GM12878 (cell line): Measurements from ENCODE around the gene CENPC. TPM values are rescaled to one million over a fixed set of nuclear protein-coding genes. Genes with fewer than 3 reads are reported as not detected.

ENCODE experiments used
- ATAC-seq: fragments of 200-7000 bp; cut with Tn5 transposase; 3 replicates; pipeline ENCODE4 v1.9.1; 2020; ENCODE audit warnings: mild to moderate bottlenecking, moderate library complexity
- BruUV-seq: library from RNA; stranded (reverse); fragments of 400-500 nt; replicated peaks from 2 replicates; lab custom pipeline; 2021; lab: Mats Ljungman, UMichigan
- CTCF ChIA-PET: fragments of 300-600 bp; sonication (Branson Sonifier 250); formaldehyde crosslinking; extraction: SDS; loops from one replicate; lab custom pipeline; 2021; ENCODE audit warnings: inconsistent platforms; lab: Yijun Ruan, JAX
- POLR2A ChIA-PET: fragments of 350-600 bp; formaldehyde crosslinking; extraction: SDS; loops from one replicate; lab custom pipeline; 2021; ENCODE audit warnings: inconsistent platforms; lab: Charles Lee
- RAD21 ChIA-PET: fragments of 300-600 bp; sonication (Branson Sonifier 250); formaldehyde crosslinking; loops from one replicate; lab custom pipeline; 2023; ENCODE audit warnings: antibody characterized with exemption; ENCODE audit not compliant: unreplicated experiment; lab: Charles Lee
- SMC1A ChIA-PET: fragments of 300-600 bp; sonication (Branson Sonifier 250); formaldehyde crosslinking; loops from one replicate; lab custom pipeline; 2023; ENCODE audit not compliant: unreplicated experiment, uncharacterized antibody; lab: Charles Lee
- DNase-seq: peaks from one replicate; pipeline ENCODE4 v3.0.0-alpha.2; 2011; ENCODE audit warnings: low read depth, low spot score
- FAIRE-seq: peaks from 3 replicates; lab custom pipeline; 2011; peaks lifted over from hg19 to GRCh38; lab: Jason Lieb, UNC
- H2AFZ ChIP-seq: 2 replicates; pipeline ENCODE4 v1.6.0; 2011; ENCODE audit warnings: low read depth, low read length, control low read depth; ENCODE audit not compliant: control insufficient read depth
- H3K27ac ChIP-seq: 2 replicates; pipeline ENCODE4 v1.5.1; 2011; ENCODE audit warnings: control low read depth; ENCODE audit not compliant: control insufficient read depth, insufficient read depth
- H3K27me3 ChIP-seq, 2 experiments: replicated peaks in 1 of 2; 2 replicates each; pipeline versions ENCODE4 v1.6.0 to v1.6.1; 2011; ENCODE audit warnings: low read length in 1 of 2; ENCODE audit not compliant: control insufficient read depth in 2 of 2, insufficient read depth in 2 of 2
- H3K36me3 ChIP-seq, 2 experiments: 2 replicates each; pipeline ENCODE4 v1.5.1; 2011; ENCODE audit warnings: low read length in 1 of 2; ENCODE audit not compliant: control insufficient read depth in 2 of 2, insufficient read depth in 2 of 2
- H3K4me1 ChIP-seq: 2 replicates; pipeline ENCODE4 v1.6.1; 2011; ENCODE audit warnings: mild to moderate bottlenecking, low read length, moderate library complexity, mixed read lengths; ENCODE audit not compliant: control insufficient read depth, insufficient read depth
- H3K4me2 ChIP-seq: 2 replicates; pipeline ENCODE4 v1.6.0; 2011; ENCODE audit warnings: control low read depth; ENCODE audit not compliant: control insufficient read depth, insufficient read depth
- H3K4me3 ChIP-seq: fragments of 200-600 bp; sonication (generic); 2 replicates; pipeline ENCODE4 v1.5.1; 2016
- H3K79me2 ChIP-seq: 2 replicates; pipeline ENCODE4 v1.6.0; 2011; ENCODE audit warnings: low read length; ENCODE audit not compliant: control insufficient read depth, insufficient read depth
- H3K9ac ChIP-seq: 2 replicates; pipeline ENCODE4 v1.8.0; 2011; ENCODE audit warnings: low read length, control low read depth, mixed read lengths; ENCODE audit not compliant: control insufficient read depth, insufficient read depth
- H3K9me3 ChIP-seq: replicated peaks from 3 replicates; pipeline ENCODE4 v1.5.1; 2011; ENCODE audit warnings: mild to moderate bottlenecking, low read length; ENCODE audit not compliant: control insufficient read depth, insufficient read depth
- H4K20me1 ChIP-seq: 2 replicates; pipeline ENCODE4 v1.6.0; 2011; ENCODE audit not compliant: control insufficient read depth, insufficient read depth
- ATF3 ChIP-seq: IDR thresholded peaks from 2 replicates; pipeline ENCODE4 v1.6.1; 2011; ENCODE audit warnings: low read depth, mild to moderate bottlenecking, low read length, moderate library complexity, borderline replicate concordance; ENCODE audit errors: extremely low read depth
- ATF7 ChIP-seq: fragments of 450-650 bp; IDR thresholded peaks from 2 replicates; pipeline ENCODE4 v1.6.1; 2016; ENCODE audit warnings: low read depth, mild to moderate bottlenecking
- CEBPB ChIP-seq, 2 experiments: fragments of 150-350 bp in 1 of 2; IDR thresholded peaks; 2 replicates each; pipeline ENCODE4 v1.6.1; 2012 to 2014; ENCODE audit warnings: low read depth in 2 of 2, low read length in 2 of 2, borderline replicate concordance in 1 of 2, inconsistent platforms in 1 of 2
- E4F1 ChIP-seq: fragments of 450-650 bp; IDR thresholded peaks from 2 replicates; pipeline ENCODE4 v1.6.1; 2018; ENCODE audit warnings: borderline replicate concordance, mild to moderate bottlenecking; ENCODE audit not compliant: partially characterized antibody
- EED ChIP-seq: sonication (generic); IDR thresholded peaks from 2 replicates; pipeline ENCODE4 v1.6.1; 2016; ENCODE audit warnings: antibody characterized with exemption, low read depth
- FOXM1 ChIP-seq: IDR thresholded peaks from 2 replicates; pipeline ENCODE4 v1.6.1; 2012; ENCODE audit warnings: low read depth, mild to moderate bottlenecking, inconsistent platforms, low read length, moderate library complexity
- HDAC2 ChIP-seq: fragments of 200-600 bp; sonication (generic); IDR thresholded peaks from 2 replicates; pipeline ENCODE4 v1.6.1; 2017
- HDAC6 ChIP-seq: fragments of 200-600 bp; sonication (generic); IDR thresholded peaks from one replicate; pipeline ENCODE4 v1.8.0; 2017; ENCODE audit warnings: antibody characterized with exemption; ENCODE audit not compliant: unreplicated experiment
- IKZF1 ChIP-seq: fragments of 450-650 bp; conservative IDR thresholded peaks from 2 replicates; pipeline ENCODE4 v1.6.1; 2017; ENCODE audit warnings: antibody characterized with exemption, mild to moderate bottlenecking
- IKZF2 ChIP-seq, 2 experiments: fragments of 450-650 bp; IDR thresholded peaks; 2 replicates each; pipeline ENCODE4 v1.6.1; 2017; ENCODE audit warnings: mild to moderate bottlenecking in 2 of 2, moderate library complexity in 2 of 2
- MEF2A ChIP-seq: IDR thresholded peaks from 2 replicates; pipeline ENCODE4 v1.6.1; 2011; ENCODE audit warnings: low read depth, mild to moderate bottlenecking, low read length, moderate library complexity; ENCODE audit not compliant: insufficient read depth
- NFIC ChIP-seq: IDR thresholded peaks from 2 replicates; pipeline ENCODE4 v1.6.1; 2012; ENCODE audit warnings: low read depth, mild to moderate bottlenecking, inconsistent platforms, low read length, moderate library complexity
- NR2C1 ChIP-seq: fragments of 450-650 bp; IDR thresholded peaks from 2 replicates; pipeline ENCODE4 v1.6.1; 2017; ENCODE audit warnings: antibody characterized with exemption, mild to moderate bottlenecking, moderate library complexity
- NR2F1 ChIP-seq: fragments of 450-650 bp; conservative IDR thresholded peaks from 2 replicates; pipeline ENCODE4 v1.6.1; 2017; ENCODE audit warnings: mild to moderate bottlenecking
- PAX5 ChIP-seq: IDR thresholded peaks from 2 replicates; pipeline ENCODE4 v1.6.1; 2011; ENCODE audit warnings: low read depth, low read length, borderline replicate concordance
- POLR2AphosphoS2 ChIP-seq: IDR thresholded peaks from 2 replicates; pipeline ENCODE4 v1.6.1; 2011; ENCODE audit warnings: low read depth, mild to moderate bottlenecking, low read length, improper control_type of control experiment, moderate library complexity
- RAD21 ChIP-seq: IDR thresholded peaks from 2 replicates; pipeline ENCODE4 v1.6.1; 2011; ENCODE audit warnings: mild to moderate bottlenecking, low read depth, low read length, moderate library complexity; ENCODE audit not compliant: insufficient read depth
- RB1 ChIP-seq: fragments of 450-650 bp; formaldehyde crosslinking; IDR thresholded peaks from 2 replicates; pipeline ENCODE4 v1.6.1; 2017; ENCODE audit warnings: mild to moderate bottlenecking, borderline replicate concordance
- RCOR1 ChIP-seq: conservative IDR thresholded peaks from 2 replicates; pipeline ENCODE4 v1.6.1; 2012; ENCODE audit warnings: low read depth, low read length, improper control_type of control experiment
- RELA ChIP-seq: fragments of 450-650 bp; IDR thresholded peaks from 2 replicates; pipeline ENCODE4 v1.8.0; 2014; ENCODE audit warnings: borderline replicate concordance; ENCODE audit not compliant: partially characterized antibody
- SPI1 ChIP-seq: IDR thresholded peaks from 2 replicates; pipeline ENCODE4 v1.6.1; 2011; ENCODE audit warnings: low read depth, mild to moderate bottlenecking, low read length, moderate library complexity, borderline replicate concordance; ENCODE audit not compliant: insufficient read depth
- STAT1 ChIP-seq: fragments of 450-650 bp; conservative IDR thresholded peaks from 2 replicates; pipeline ENCODE4 v1.6.1; 2014; ENCODE audit warnings: antibody characterized with exemption, mild to moderate bottlenecking
- ZNF274 ChIP-seq: IDR thresholded peaks from one replicate; pipeline ENCODE4 v1.8.0; 2011; ENCODE audit not compliant: insufficient read length, insufficient read depth
- WGBS: methylation state at CpG from one replicate; pipeline ENCODE4 v1.1.6; 2016; ENCODE audit warnings: low lambda C conversion rate; ENCODE audit not compliant: insufficient replicate concordance, insufficient coverage; ENCODE audit errors: missing lambda C conversion rate; 5-methylcytosine and 5-hydroxymethylcytosine counted together
- in situ Hi-C: fragments of 300-500 bp; cut with MboI; formaldehyde crosslinking; loops from 9 replicates; pipeline ENCODE4 v1.14.3; 2018; ENCODE audit warnings: mixed read lengths
- intact Hi-C: fragments of 100-400 bp; cut with micrococcal nuclease; formaldehyde crosslinking; loops from one replicate; pipeline ENCODE4 v1.14.2; 2022; ENCODE audit not compliant: unreplicated experiment
- polyA plus RNA-seq, 11 experiments: library from polyadenylated mRNA; depleted of rRNA in 4 of 11; unstranded in 6 of 11; stranded (reverse) in 5 of 11; fragments of >200 nt; fragmentation: Nextera tagmentation in 4 of 11; fragmentation: Illumina TruSeq in 1 of 11; extraction: Ambion mirVana in 4 of 11; extraction: Trizol in 1 of 11; gene quantifications; 1 replicate in 1 of 11; 2 replicates in 10 of 11; pipeline versions ENCODE4 v1.2.1 to v1.2.3, GENCODE V29; 2011 to 2016; ENCODE audit warnings: inconsistent platforms in 2 of 11, missing spikeins in 2 of 11, low read depth in 1 of 11
- total RNA-seq, 4 experiments: library from RNA; depleted of rRNA in 3 of 4; stranded (reverse); fragments of >200 nt in 3 of 4; fragmentation: Illumina TruSeq in 1 of 4; extraction: Trizol in 1 of 4; gene quantifications; 2 replicates each; pipeline versions ENCODE4 v1.2.1 to v1.2.3, GENCODE V29; 2013 to 2021

CENPC gene
- total and polyA plus RNA-seq, 10 of the 15 experiments (the other 5 are each of a cell fraction or from before 2014, with no cell fraction given) = 13.1 to 34.9 (median 20.3) TPM

- TF ChIP-seq CEBPB (IDR thresholded peaks at IDR 0.05; ENCODE audit: borderline replicate concordance in 1 of 2, low read depth in 2 of 2, low read length in 2 of 2) (no peak), IKZF1 (no peak), EED (no peak), NR2F1 (no peak), E4F1 (no peak), STAT1 (no peak), ATF7 (no peak), POLR2AphosphoS2 (no peak), FOXM1 (no peak), HDAC6 (no peak)
Measured at GRCh38 chr4:67460574-67460973, 84.7 kb downstream of the CENPC start (continued).

- BruUV-seq = no TSS peak
- intact Hi-C loops (no loop called here), in situ Hi-C loops (no loop called here)
- Histone ChIP-seq H3K36me3 (no peaks in the 10 kb centered on the region), H3K79me2 (no peaks in the 10 kb centered on the region), H3K4me3 (no peak overlapping the region), H3K27me3 (no peaks in the 10 kb centered on the region), H3K9ac (no peak overlapping the region), H3K27ac (no peak overlapping the region), H4K20me1 (no peaks in the 10 kb centered on the region), H3K4me1 (no peaks in the 10 kb centered on the region), H3K4me2 (no peak overlapping the region), H2AFZ (no peak overlapping the region), H3K9me3 (no peaks in the 10 kb centered on the region)
- DNase-seq (no peak), ATAC-seq (no peak), FAIRE-seq (no peak)
- POLR2A ChIA-PET = no interaction called here
- 94% methylated on average over 3 of the region's 3 CpGs for whole genome bisulfite sequencing
- RAD21 ChIA-PET = no interaction called here
- CTCF ChIA-PET = no interaction called here
- SMC1A ChIA-PET = no interaction called here
- TF ChIP-seq RELA = no peak
- TF ChIP-seq PAX5 = no peak
- TF ChIP-seq RB1 = no peak
- no peak for TF ChIP-seq NFIC
- TF ChIP-seq ATF3 = no peak
- TF ChIP-seq SPI1 = no peak
- TF ChIP-seq HDAC2 = no peak
- TF ChIP-seq MEF2A = no peak
- no peak for TF ChIP-seq RAD21
- no peak for TF ChIP-seq ZNF274
- no peak for TF ChIP-seq NR2C1
- TF ChIP-seq IKZF2 (IDR thresholded peaks at IDR 0.05) = no peak
- no peak for TF ChIP-seq RCOR1
Measured at GRCh38 chr4:67459164-67459563, 86.1 kb downstream of the CENPC start.
